Right lobe of liver (tissue), 4 donors: ENCODE measurements around the gene ABL1.

Experiments
- POLR2A ChIP-seq: fragments of 450-650 bp; IDR thresholded peaks from one replicate; pipeline ENCODE4 v1.6.1; 2017; ENCODE audit warnings: antibody characterized with exemption, mild to moderate bottlenecking
- TF ChIP-seq, protein P1 (sequence below), 4 donors: fragments of 200-600 bp in 3 of 4; fragments of 450-650 bp in 1 of 4; IDR thresholded peaks; one replicate each; pipeline versions ENCODE4 v1.5.1 to v1.8.0; 2016 to 2022; ENCODE audit warnings: antibody characterized with exemption in 4 of 4, mild to moderate bottlenecking in 2 of 4
- donor health status: DM: no; HTN: no; CAD: no.
- donor health status: DM: no; HTN: no; CAD: no.
- donor health status: DM: no; HTN: yes; CAD: no.

DNA sequence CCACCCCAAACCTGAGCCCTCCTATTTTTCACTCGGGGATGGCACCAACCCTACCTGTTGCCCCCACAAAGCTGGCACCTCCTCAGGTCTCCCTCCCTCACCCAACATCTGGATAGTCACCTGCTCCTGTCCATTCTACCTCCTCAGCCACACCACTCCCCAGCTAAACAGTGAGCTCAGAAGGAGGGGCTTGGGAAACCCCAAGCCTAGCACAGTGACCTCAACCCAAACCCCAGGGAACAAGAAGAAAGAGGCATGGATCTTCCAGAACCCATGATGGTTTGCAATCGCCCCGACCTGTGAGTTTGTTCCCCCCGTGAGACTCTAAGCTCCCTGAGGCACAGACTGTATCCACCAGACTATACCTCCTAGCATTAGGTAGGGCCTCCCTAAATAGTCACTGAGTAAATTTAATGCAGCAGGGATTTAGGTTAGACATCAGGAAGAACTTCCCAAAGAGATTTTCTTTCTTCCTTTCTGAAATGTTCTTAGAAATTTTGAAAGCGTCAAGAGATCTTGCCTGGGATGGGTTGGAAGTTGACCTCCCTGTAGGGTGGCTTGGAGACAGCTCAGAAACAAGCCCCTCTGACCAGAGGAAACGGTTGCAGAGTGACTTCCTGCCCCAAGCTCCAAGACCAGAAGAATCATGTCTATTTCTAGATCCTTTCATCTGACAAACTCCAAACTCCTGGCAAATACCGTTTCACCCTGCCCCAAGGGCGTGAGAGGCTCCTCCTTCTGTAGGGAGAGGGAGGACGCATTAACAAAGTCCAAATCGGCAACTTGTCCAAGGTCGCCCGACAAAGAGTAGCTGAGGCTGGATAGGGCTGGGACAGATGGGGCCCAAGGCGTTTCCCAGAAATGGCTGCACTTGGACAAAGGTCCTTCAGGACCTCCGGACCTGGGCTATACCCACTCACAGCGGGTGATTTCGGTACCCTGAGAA is 99.9 kb downstream of the ABL1 start:
- TF ChIP-seq, protein P1, sequence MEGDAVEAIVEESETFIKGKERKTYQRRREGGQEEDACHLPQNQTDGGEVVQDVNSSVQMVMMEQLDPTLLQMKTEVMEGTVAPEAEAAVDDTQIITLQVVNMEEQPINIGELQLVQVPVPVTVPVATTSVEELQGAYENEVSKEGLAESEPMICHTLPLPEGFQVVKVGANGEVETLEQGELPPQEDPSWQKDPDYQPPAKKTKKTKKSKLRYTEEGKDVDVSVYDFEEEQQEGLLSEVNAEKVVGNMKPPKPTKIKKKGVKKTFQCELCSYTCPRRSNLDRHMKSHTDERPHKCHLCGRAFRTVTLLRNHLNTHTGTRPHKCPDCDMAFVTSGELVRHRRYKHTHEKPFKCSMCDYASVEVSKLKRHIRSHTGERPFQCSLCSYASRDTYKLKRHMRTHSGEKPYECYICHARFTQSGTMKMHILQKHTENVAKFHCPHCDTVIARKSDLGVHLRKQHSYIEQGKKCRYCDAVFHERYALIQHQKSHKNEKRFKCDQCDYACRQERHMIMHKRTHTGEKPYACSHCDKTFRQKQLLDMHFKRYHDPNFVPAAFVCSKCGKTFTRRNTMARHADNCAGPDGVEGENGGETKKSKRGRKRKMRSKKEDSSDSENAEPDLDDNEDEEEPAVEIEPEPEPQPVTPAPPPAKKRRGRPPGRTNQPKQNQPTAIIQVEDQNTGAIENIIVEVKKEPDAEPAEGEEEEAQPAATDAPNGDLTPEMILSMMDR (IDR thresholded peaks at IDR 0.05), result no peak
- TF ChIP-seq POLR2A, result no peak
